Panc1 (cell line): ENCODE data around the gene CA10. TPM values are rescaled to one million over a fixed set of nuclear protein-coding genes. Genes with fewer than 3 reads are reported as not detected.

Experiments used
- ATAC-seq: fragments of 200-7000 bp; cut with Tn5 transposase; 2 replicates; pipeline ENCODE4 v1.9.1; 2020; ENCODE audit warnings: mild to moderate bottlenecking, moderate library complexity
- BruUV-seq: library from RNA; stranded (reverse); fragments of 400-500 nt; replicated peaks from 2 replicates; lab custom pipeline; 2021; lab: Mats Ljungman, UMichigan
- CTCF ChIA-PET: fragments of 300-600 bp; sonication (Branson Sonifier 250); formaldehyde crosslinking; loops from one replicate; lab custom pipeline; 2022; ENCODE audit warnings: antibody characterized with exemption; lab: Charles Lee
- POLR2A ChIA-PET: fragments of 300-600 bp; sonication (Branson Sonifier 250); formaldehyde crosslinking; loops from one replicate; lab custom pipeline; 2022; ENCODE audit warnings: antibody characterized with exemption; lab: Charles Lee
- DNase-seq: peaks from one replicate; pipeline ENCODE4 v3.0.0-alpha.2; 2010; ENCODE audit warnings: low read depth, low spot score
- H3K27ac ChIP-seq: 2 replicates; pipeline ENCODE4 v1.5.1; 2011; ENCODE audit warnings: mild to moderate bottlenecking, low read length, inconsistent platforms
- H3K27me3 ChIP-seq: fragments of 200-500 bp; sonication (Bioruptor generic); 2 replicates; pipeline ENCODE4 v1.6.0; 2014; ENCODE audit warnings: low read length, inconsistent platforms; ENCODE audit not compliant: control insufficient read depth, insufficient read depth
- H3K36me3 ChIP-seq: fragments of 200-500 bp; sonication (Bioruptor generic); 2 replicates; pipeline ENCODE4 v1.5.1; 2014; ENCODE audit warnings: inconsistent platforms, mild to moderate bottlenecking, low read length, moderate library complexity; ENCODE audit not compliant: control insufficient read depth, insufficient read depth
- H3K4me1 ChIP-seq: 2 replicates; pipeline ENCODE4 v1.5.1; 2011; ENCODE audit warnings: inconsistent platforms, mild to moderate bottlenecking, low read length, moderate library complexity; ENCODE audit not compliant: control insufficient read depth, insufficient read depth
- H3K4me3 ChIP-seq, 2 experiments: 2 replicates each; pipeline ENCODE4 v1.5.1; 2011 to 2012; ENCODE audit warnings: low read depth in 2 of 2, low read length in 2 of 2, mild to moderate bottlenecking in 2 of 2, inconsistent platforms in 1 of 2, moderate library complexity in 1 of 2
- H3K9me3 ChIP-seq: fragments of 200-500 bp; sonication (Bioruptor generic); 2 replicates; pipeline ENCODE4 v1.5.1; 2014; ENCODE audit warnings: low read depth, mild to moderate bottlenecking, inconsistent platforms, low read length, moderate library complexity; ENCODE audit not compliant: control insufficient read depth, insufficient read depth
- POLR2AphosphoS5 ChIP-seq: IDR thresholded peaks from 2 replicates; pipeline ENCODE4 v1.6.1; 2012; ENCODE audit warnings: mild to moderate bottlenecking, low read depth, low read length, moderate library complexity
- SIN3A ChIP-seq: IDR thresholded peaks from 2 replicates; pipeline ENCODE4 v1.6.1; 2012; ENCODE audit warnings: low read depth, mild to moderate bottlenecking, low read length, moderate library complexity, borderline replicate concordance; ENCODE audit not compliant: insufficient read depth
- TCF7L2 ChIP-seq: IDR thresholded peaks from 2 replicates; pipeline ENCODE4 v1.6.1; 2011; ENCODE audit warnings: mild to moderate bottlenecking, low read depth, low read length, inconsistent platforms
- in situ Hi-C: cut with HindIII; loops from 2 replicates; pipeline ENCODE4 v1.10.0; 2016; ENCODE audit warnings: low sequenced_read_pairs, low pct_unique_long_range_greater_than_20kb
- intact Hi-C: fragments of 100-400 bp; cut with micrococcal nuclease; formaldehyde crosslinking; loops from one replicate; pipeline ENCODE4 v1.10.0; 2022; ENCODE audit not compliant: unreplicated experiment
- total RNA-seq: library from RNA; stranded (reverse); gene quantifications from one replicate; pipeline ENCODE4 v1.2.1, GENCODE V29; 2021; ENCODE audit not compliant: unreplicated experiment
- TF ChIP-seq, protein P1 (sequence below), 2 experiments: IDR thresholded peaks; 2 replicates each; pipeline ENCODE4 v1.6.1; 2011 to 2012; ENCODE audit warnings: low read depth in 2 of 2, control low read depth in 1 of 2, low read length in 1 of 2, mild to moderate bottlenecking in 1 of 2, moderate library complexity in 1 of 2; ENCODE audit not compliant: insufficient read depth in 1 of 2
- TF ChIP-seq, protein P2 (sequence below): fragments of 450-650 bp; IDR thresholded peaks from 2 replicates; pipeline ENCODE4 v1.5.1; 2017; ENCODE audit warnings: mild to moderate bottlenecking

CA10 gene
- total RNA-seq, 1 experiment from 2014 or later: not detected

GRCh38 chr17:52149626-52150025 is 8.9 kb downstream of the CA10 start:
- intact Hi-C loops: no loop called here
- H3K36me3 ChIP-seq: no peaks in the 10 kb centered on the region
- TF ChIP-seq, protein P1, sequence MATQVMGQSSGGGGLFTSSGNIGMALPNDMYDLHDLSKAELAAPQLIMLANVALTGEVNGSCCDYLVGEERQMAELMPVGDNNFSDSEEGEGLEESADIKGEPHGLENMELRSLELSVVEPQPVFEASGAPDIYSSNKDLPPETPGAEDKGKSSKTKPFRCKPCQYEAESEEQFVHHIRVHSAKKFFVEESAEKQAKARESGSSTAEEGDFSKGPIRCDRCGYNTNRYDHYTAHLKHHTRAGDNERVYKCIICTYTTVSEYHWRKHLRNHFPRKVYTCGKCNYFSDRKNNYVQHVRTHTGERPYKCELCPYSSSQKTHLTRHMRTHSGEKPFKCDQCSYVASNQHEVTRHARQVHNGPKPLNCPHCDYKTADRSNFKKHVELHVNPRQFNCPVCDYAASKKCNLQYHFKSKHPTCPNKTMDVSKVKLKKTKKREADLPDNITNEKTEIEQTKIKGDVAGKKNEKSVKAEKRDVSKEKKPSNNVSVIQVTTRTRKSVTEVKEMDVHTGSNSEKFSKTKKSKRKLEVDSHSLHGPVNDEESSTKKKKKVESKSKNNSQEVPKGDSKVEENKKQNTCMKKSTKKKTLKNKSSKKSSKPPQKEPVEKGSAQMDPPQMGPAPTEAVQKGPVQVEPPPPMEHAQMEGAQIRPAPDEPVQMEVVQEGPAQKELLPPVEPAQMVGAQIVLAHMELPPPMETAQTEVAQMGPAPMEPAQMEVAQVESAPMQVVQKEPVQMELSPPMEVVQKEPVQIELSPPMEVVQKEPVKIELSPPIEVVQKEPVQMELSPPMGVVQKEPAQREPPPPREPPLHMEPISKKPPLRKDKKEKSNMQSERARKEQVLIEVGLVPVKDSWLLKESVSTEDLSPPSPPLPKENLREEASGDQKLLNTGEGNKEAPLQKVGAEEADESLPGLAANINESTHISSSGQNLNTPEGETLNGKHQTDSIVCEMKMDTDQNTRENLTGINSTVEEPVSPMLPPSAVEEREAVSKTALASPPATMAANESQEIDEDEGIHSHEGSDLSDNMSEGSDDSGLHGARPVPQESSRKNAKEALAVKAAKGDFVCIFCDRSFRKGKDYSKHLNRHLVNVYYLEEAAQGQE (IDR thresholded peaks at IDR 0.05; ENCODE audit: insufficient read depth in 1 of 2, low read depth in 2 of 2, low read length in 1 of 2): no peak
- H3K4me1 ChIP-seq: peaks cover 2% of the 10 kb centered on the region; the same call in 1 of the 2 replicates
- no peak for DNase-seq
- no peak overlapping the region for H3K4me3 ChIP-seq
- H3K27me3 ChIP-seq: no peaks in the 10 kb centered on the region
- in situ Hi-C loops: no loop called here
- ChIA-PET POLR2A (no interaction called here), CTCF (no interaction called here)
- no TSS peak for BruUV-seq
- H3K27ac ChIP-seq: no peak overlapping the region
- ATAC-seq: no peak
- peaks cover 7% of the 10 kb centered on the region; the same call in 1 of the 2 replicates for H3K9me3 ChIP-seq

GRCh38 chr17:52148969-52149351 is 9.6 kb downstream of the CA10 start:
- no peak for DNase-seq
- CTCF ChIA-PET: no interaction called here
- Histone ChIP-seq H3K9me3 (peaks cover 7% of the 10 kb centered on the region; the same call in 1 of the 2 replicates), H3K4me1 (peaks cover 2% of the 10 kb centered on the region; the same call in 1 of the 2 replicates), H3K4me3 (no peak overlapping the region), H3K27me3 (no peaks in the 10 kb centered on the region), H3K27ac (no peak overlapping the region), H3K36me3 (no peaks in the 10 kb centered on the region)
- TF ChIP-seq POLR2AphosphoS5: no peak
- TF ChIP-seq, protein P1 (IDR thresholded peaks at IDR 0.05; ENCODE audit: insufficient read depth in 1 of 2, low read depth in 2 of 2, low read length in 1 of 2): no peak
- intact Hi-C loops: no loop called here
- ATAC-seq: peak; percentile 87
- POLR2A ChIA-PET: no interaction called here
- in situ Hi-C loops: no loop called here
- no TSS peak for BruUV-seq

DNA sequence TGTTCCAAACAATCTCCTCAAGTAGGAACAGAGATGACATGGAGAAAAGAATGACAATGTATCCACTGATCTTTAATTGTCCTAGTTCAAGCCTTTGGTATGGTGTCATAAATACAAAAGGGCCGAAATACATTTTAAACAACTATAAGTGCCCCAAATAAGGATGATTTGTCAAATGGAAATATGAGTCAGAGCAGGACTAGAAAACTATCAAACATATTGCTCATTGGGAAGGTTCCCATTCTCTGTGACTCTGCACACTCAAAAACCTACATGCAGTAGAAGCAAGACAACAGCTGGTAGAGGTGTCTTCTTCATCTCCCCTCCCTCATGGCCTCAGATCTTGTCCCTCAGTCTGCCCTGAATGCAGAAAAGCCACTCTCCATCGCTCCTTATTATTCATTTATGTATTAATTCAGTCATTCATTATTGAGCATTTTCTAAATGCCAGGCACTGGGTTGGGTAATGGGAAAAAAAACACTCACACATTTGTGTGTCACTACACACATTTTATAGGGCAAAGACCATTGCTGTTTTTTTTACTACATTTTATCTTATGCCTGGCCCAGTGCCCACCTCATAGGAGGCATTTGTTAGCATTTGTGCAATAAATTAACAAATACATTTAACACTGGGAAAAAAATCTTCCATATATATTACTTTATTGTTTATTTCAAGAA is 10.1 kb downstream of the CA10 start:
- H3K27me3 ChIP-seq: no peaks in the 10 kb centered on the region
- no peak for DNase-seq
- no peak overlapping the region for H3K27ac ChIP-seq
- no peaks in the 10 kb centered on the region for H3K36me3 ChIP-seq
- ChIA-PET CTCF (no interaction called here), POLR2A (no interaction called here)
- no TSS peak for BruUV-seq
- intact Hi-C loops (no loop called here), in situ Hi-C loops (no loop called here)
- no peak overlapping the region for H3K4me3 ChIP-seq
- ATAC-seq: no peak
- TF ChIP-seq, protein P1 (IDR thresholded peaks at IDR 0.05; ENCODE audit: insufficient read depth in 1 of 2, low read depth in 2 of 2, low read length in 1 of 2): no peak
- TF ChIP-seq SIN3A (no peak), POLR2AphosphoS5 (no peak), TCF7L2 (no peak)
- TF ChIP-seq, protein P2, sequence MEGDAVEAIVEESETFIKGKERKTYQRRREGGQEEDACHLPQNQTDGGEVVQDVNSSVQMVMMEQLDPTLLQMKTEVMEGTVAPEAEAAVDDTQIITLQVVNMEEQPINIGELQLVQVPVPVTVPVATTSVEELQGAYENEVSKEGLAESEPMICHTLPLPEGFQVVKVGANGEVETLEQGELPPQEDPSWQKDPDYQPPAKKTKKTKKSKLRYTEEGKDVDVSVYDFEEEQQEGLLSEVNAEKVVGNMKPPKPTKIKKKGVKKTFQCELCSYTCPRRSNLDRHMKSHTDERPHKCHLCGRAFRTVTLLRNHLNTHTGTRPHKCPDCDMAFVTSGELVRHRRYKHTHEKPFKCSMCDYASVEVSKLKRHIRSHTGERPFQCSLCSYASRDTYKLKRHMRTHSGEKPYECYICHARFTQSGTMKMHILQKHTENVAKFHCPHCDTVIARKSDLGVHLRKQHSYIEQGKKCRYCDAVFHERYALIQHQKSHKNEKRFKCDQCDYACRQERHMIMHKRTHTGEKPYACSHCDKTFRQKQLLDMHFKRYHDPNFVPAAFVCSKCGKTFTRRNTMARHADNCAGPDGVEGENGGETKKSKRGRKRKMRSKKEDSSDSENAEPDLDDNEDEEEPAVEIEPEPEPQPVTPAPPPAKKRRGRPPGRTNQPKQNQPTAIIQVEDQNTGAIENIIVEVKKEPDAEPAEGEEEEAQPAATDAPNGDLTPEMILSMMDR: no peak
- H3K4me1 ChIP-seq: peaks cover 2% of the 10 kb centered on the region; the same call in 1 of the 2 replicates
- H3K9me3 ChIP-seq: peaks cover 7% of the 10 kb centered on the region; the same call in 1 of the 2 replicates
